Smooth muscle cell of the coronary artery (primary cell): ENCODE results near the gene AFTPH. TPM values are rescaled to one million over a fixed set of nuclear protein-coding genes. Genes with fewer than 3 reads are reported as not detected.

Experiments used
- total RNA-seq: library from RNA; depleted of rRNA; stranded (reverse); fragments of >200 nt; gene quantifications from 2 replicates; pipeline ENCODE4 v1.2.3, GENCODE V29; 2014; ENCODE audit warnings: low replicate concordance

The AFTPH gene, protein sequence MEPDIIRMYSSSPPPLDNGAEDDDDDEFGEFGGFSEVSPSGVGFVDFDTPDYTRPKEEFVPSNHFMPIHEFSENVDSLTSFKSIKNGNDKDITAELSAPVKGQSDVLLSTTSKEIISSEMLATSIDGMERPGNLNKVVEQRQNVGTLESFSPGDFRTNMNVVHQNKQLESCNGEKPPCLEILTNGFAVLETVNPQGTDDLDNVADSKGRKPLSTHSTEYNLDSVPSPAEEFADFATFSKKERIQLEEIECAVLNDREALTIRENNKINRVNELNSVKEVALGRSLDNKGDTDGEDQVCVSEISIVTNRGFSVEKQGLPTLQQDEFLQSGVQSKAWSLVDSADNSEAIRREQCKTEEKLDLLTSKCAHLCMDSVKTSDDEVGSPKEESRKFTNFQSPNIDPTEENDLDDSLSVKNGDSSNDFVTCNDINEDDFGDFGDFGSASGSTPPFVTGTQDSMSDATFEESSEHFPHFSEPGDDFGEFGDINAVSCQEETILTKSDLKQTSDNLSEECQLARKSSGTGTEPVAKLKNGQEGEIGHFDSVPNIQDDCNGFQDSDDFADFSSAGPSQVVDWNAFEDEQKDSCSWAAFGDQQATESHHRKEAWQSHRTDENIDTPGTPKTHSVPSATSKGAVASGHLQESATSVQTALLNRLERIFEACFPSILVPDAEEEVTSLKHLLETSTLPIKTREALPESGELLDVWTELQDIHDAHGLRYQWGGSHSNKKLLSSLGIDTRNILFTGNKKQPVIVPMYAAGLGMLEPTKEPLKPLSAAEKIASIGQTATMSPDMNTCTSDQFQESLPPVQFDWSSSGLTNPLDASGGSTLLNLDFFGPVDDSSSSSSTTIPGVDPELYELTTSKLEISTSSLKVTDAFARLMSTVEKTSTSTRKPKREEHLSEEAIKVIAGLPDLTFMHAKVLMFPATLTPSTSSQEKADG
- 15.7 and 20.4 TPM in 2 replicates for total RNA-seq

GRCh38 chr2:64523666-64524603 is at the start of gene AFTPH:
AFTPH (plus strand) TSS chr2:64524328; CDS start chr2:64551475, 27,147 bp downstream.

Other genes with a start within 250 kb of the AFTPH start
- gene LGALSL, start 70.2 kb upstream of the AFTPH start, total RNA-seq, result 6.2 and 10.0 TPM in 2 replicates
- gene SERTAD2, start 129.6 kb downstream of the AFTPH start, total RNA-seq, result 3.7 and 6.1 TPM in 2 replicates